HCT116 (cell line): ENCODE data around the gene ZFAND5.

Experiments used
- EGR1 ChIP-seq: IDR thresholded peaks from 2 replicates; pipeline ENCODE4 v1.6.1; 2012; ENCODE audit warnings: low read depth
- EZH2phosphoT487 ChIP-seq: fragments of 200-600 bp; IDR thresholded peaks from 2 replicates; pipeline ENCODE4 v1.6.1; 2018; ENCODE audit warnings: antibody characterized with exemption, borderline replicate concordance
- POLR2A ChIP-seq: IDR thresholded peaks from 2 replicates; pipeline ENCODE4 v1.7.0; 2011; ENCODE audit warnings: borderline replicate concordance; ENCODE audit not compliant: insufficient read depth, insufficient read length; ENCODE audit errors: extremely low read depth

- TF ChIP-seq POLR2A (no peak), EGR1 (no peak), EZH2phosphoT487 (no peak)
Measured at GRCh38 chr9:72349240-72349639, 15.8 kb downstream of the ZFAND5 start.
